ENCODE results near the gene EFCAB7. TPM values are rescaled to one million over a fixed set of nuclear protein-coding genes. Genes with fewer than 3 reads are reported as not detected.

The EFCAB7 gene
- total and polyA plus RNA-seq, 2 of the 8 experiments (the other 6 are each of a cell fraction or from before 2014, with no cell fraction given): 1.1 to 3.1 TPM

DNA sequence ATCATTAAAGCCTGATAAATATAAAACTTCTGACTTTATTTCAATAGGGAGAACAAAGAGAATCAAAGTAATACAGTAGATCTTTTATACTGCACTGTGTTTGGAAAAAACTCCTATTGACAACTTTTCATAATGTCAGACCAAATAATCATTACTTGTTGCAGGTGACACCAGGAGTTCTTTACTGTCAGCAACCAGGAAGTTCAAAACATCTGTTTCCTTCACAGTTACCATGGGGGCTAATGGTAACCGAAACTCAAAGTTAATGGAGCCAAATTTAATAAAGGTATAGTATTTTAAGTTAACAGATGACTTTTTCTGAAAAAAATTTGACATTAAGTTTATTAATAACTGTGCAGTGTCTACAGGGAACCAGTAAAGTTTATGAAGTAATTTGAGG lies 10.6 kb downstream of the EFCAB7 start (continued):
- TF ChIP-seq PHF8 (conservative IDR thresholded peaks at IDR 0.05; ENCODE audit: low read depth, low read length) (no peak), TEAD4 (IDR thresholded peaks at IDR 0.05; ENCODE audit: low read depth, low read length) (no peak)

Data from H1 (cell line).